ENCODE results near the gene OR5C1. TPM values are rescaled to one million over a fixed set of nuclear protein-coding genes. Genes with fewer than 3 reads are reported as not detected.

Gene OR5C1
- not detected in 5 replicates for total RNA-seq (2022; extraction: Qiagen RNA extraction; ENCODE audit: low read depth)

DNA sequence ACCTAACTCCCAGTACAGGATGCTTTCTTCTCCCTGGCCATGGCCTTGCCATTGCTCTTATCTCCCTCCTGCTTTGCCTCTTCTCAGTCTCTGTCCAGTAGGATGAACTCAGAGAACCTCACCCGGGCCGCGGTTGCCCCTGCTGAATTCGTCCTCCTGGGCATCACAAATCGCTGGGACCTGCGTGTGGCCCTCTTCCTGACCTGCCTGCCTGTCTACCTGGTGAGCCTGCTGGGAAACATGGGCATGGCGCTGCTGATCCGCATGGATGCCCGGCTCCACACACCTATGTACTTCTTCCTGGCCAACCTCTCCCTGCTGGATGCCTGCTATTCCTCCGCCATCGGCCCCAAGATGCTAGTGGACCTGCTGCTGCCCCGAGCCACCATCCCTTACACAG lies at the start of gene OR5C1:
Gene OR5C1, plus strand, starts transcription at position 103 of the 400 bp plus-strand sequence. Its CDS starts 0 bp downstream, at position 103.

GRCh38 chr9:122742003-122742402 lies 46.7 kb upstream of the OR5C1 start, which contains the start of gene OR1L6:
Gene OR1L6, plus strand, starts transcription at chr9:122742303. Its CDS starts 7,545 bp downstream, at chr9:122749848.

GRCh38 chr9:122800066-122801060 lies 11.6 kb downstream of the OR5C1 start, which contains the start of gene OR1K1:
Gene OR1K1, plus strand, starts transcription at chr9:122800123. Its CDS starts 0 bp downstream, at chr9:122800123.

Other genes starting within 250 kb of the OR5C1 start
- not detected in 5 replicates for gene OR1N2, start 235.8 kb upstream of the OR5C1 start, total RNA-seq (2022; extraction: Qiagen RNA extraction; ENCODE audit: low read depth)
- not detected in 5 replicates for gene OR1L8, start 205.5 kb upstream of the OR5C1 start, total RNA-seq (2022; extraction: Qiagen RNA extraction; ENCODE audit: low read depth)
- not detected in 5 replicates for gene OR1Q1, start 174.2 kb upstream of the OR5C1 start, total RNA-seq (2022; extraction: Qiagen RNA extraction; ENCODE audit: low read depth)
- not detected in 5 replicates for gene OR1B1, start 131.3 kb upstream of the OR5C1 start, total RNA-seq (2022; extraction: Qiagen RNA extraction; ENCODE audit: low read depth)
- not detected in 5 replicates for gene OR1L1, start 127.2 kb upstream of the OR5C1 start, total RNA-seq (2022; extraction: Qiagen RNA extraction; ENCODE audit: low read depth)
- not detected in 5 replicates for gene OR1L3, start 113.8 kb upstream of the OR5C1 start, total RNA-seq (2022; extraction: Qiagen RNA extraction; ENCODE audit: low read depth)
- not detected in 5 replicates for gene OR1L4, start 64.9 kb upstream of the OR5C1 start, total RNA-seq (2022; extraction: Qiagen RNA extraction; ENCODE audit: low read depth)
- not detected in 5 replicates for gene OR1L6, start 46.6 kb upstream of the OR5C1 start, total RNA-seq (2022; extraction: Qiagen RNA extraction; ENCODE audit: low read depth)
- gene OR1K1, start 11.2 kb downstream of the OR5C1 start, total RNA-seq (2022; extraction: Qiagen RNA extraction; ENCODE audit: low read depth), result not detected in 5 replicates
- gene PDCL, start 39.7 kb downstream of the OR5C1 start, total RNA-seq (2022; extraction: Qiagen RNA extraction; ENCODE audit: low read depth), result 16.0 to 18.5 TPM (median 17.7 TPM) in 5 replicates
- gene RC3H2, start 116.4 kb downstream of the OR5C1 start, total RNA-seq (2022; extraction: Qiagen RNA extraction; ENCODE audit: low read depth), result 16.8 to 23.2 TPM (median 22.0 TPM) in 5 replicates
- 1.8 to 5.8 TPM (median 5.6 TPM) in 5 replicates for gene ZBTB6, start 124.4 kb downstream of the OR5C1 start, total RNA-seq (2022; extraction: Qiagen RNA extraction; ENCODE audit: low read depth)
- 1.1 to 2.0 TPM (median 1.9 TPM) in 5 replicates for gene ZBTB26, start 142.6 kb downstream of the OR5C1 start, total RNA-seq (2022; extraction: Qiagen RNA extraction; ENCODE audit: low read depth)
- gene RABGAP1, start 152.1 kb downstream of the OR5C1 start, total RNA-seq (2022; extraction: Qiagen RNA extraction; ENCODE audit: low read depth), result 10.1 to 15.4 TPM (median 13.4 TPM) in 5 replicates
- gene GPR21, start 244.7 kb downstream of the OR5C1 start, total RNA-seq (2022; extraction: Qiagen RNA extraction; ENCODE audit: low read depth), result not detected in 5 replicates

All from A549 treated with RU486 at 1 μM for 4 hours (cell line).